GM12864 (cell line): ENCODE results near the gene RNF146.

Experiments used
- DNase-seq: peaks from one replicate; pipeline ENCODE4 v3.0.0-alpha.2; 2011; ENCODE audit warnings: low read depth
- H3K4me3 ChIP-seq: 2 replicates; pipeline ENCODE4 v1.5.1; 2011; ENCODE audit warnings: mild to moderate bottlenecking, low read depth, low read length, control low read depth
- TF ChIP-seq, protein P1 (sequence below): IDR thresholded peaks from 2 replicates; pipeline ENCODE4 v1.5.1; 2011; ENCODE audit warnings: low read depth, mild to moderate bottlenecking, moderate library complexity, low read length, control low read depth, inconsistent platforms; ENCODE audit errors: missing control alignments

Gene RNF146

DNA sequence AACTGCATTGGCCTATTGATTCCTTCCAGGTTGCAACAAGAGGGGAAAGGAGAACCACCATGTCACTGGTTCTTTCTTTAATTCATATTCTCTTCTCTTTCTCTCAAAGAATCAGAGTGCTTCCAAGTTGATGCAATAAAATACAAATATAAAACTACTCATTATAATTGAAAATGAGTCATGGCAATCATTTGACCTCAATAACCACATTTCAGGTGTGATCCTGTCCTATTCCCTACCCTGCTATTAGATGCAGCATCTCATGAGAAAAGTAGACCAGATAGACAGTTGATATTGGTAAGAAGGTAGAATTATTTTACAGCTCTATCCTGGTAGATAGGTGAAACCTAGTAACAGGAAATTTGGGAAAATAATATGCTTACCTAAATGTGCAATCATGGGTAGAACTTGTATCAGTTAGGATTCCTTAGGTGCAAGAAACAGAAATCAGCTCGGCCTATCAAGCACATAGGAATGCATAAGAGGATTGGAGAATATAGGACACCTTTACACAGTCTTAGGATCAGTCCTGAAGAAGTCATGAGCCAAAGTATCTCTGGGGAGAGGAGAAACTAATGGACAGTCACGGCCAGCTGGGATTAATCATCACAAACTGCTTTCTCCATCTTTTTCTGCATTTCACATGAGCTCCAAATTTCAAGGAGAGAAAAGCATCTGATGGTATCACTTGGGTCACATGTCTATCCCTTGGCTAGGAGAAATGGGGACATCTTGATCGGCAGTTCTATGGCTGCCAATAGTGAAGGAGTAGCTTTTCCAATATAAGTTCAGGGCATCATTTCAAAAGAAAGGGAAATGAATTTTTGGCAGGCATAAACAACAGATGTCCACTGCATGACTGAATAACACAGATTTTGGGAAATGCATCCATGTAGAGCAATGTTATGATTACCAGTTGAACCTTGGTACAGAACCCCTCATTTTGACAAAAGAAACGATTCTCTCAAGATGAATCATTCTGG lies 19.3 kb upstream of the RNF146 start:
- no peak for DNase-seq
- H3K4me3 ChIP-seq, result no peak overlapping the region
- TF ChIP-seq, protein P1, sequence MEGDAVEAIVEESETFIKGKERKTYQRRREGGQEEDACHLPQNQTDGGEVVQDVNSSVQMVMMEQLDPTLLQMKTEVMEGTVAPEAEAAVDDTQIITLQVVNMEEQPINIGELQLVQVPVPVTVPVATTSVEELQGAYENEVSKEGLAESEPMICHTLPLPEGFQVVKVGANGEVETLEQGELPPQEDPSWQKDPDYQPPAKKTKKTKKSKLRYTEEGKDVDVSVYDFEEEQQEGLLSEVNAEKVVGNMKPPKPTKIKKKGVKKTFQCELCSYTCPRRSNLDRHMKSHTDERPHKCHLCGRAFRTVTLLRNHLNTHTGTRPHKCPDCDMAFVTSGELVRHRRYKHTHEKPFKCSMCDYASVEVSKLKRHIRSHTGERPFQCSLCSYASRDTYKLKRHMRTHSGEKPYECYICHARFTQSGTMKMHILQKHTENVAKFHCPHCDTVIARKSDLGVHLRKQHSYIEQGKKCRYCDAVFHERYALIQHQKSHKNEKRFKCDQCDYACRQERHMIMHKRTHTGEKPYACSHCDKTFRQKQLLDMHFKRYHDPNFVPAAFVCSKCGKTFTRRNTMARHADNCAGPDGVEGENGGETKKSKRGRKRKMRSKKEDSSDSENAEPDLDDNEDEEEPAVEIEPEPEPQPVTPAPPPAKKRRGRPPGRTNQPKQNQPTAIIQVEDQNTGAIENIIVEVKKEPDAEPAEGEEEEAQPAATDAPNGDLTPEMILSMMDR, result no peak

DNA sequence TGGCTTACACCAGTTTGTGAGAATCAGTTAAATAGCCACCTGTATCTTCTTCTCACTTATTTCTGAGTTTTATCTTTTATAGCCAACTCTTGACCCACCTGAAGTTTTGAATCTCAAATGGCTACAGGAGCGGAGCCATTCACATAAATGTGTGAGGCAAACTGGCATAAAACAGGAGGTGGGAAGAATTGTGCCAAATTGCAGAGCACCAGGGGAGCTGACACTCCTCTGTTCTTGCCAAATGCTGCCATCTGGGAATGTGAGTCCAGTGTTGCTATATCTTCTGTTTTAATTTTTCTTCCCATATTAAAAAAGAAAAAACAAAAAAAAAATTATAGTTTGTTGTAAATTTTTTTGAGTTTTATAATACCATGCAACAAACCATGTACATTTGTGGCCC lies 17.0 kb upstream of the RNF146 start:
- no peak overlapping the region for H3K4me3 ChIP-seq
- TF ChIP-seq, protein P1, result no peak
- no peak for DNase-seq

DNA sequence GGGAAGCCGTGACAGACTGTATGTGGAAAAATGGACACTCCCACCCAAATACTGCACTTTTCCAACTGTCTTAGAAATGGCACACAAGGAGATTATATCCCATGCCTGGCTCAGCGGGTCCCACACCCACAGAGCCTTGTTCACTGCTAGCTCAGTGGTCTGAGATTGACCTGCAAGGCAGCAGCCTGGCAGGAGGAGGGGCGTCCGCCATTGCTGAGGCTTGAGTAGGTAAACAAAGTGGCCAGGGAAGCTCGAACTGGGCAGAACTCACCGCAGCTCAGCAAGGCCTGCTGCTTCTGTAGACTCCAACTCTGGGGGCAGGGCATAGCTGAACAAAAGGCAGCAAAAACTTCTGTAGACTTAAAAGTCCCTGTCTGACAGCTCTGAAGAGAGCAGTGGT lies 11.4 kb upstream of the RNF146 start:
- H3K4me3 ChIP-seq, result no peak overlapping the region
- TF ChIP-seq, protein P1, result no peak
- no peak for DNase-seq

DNA sequence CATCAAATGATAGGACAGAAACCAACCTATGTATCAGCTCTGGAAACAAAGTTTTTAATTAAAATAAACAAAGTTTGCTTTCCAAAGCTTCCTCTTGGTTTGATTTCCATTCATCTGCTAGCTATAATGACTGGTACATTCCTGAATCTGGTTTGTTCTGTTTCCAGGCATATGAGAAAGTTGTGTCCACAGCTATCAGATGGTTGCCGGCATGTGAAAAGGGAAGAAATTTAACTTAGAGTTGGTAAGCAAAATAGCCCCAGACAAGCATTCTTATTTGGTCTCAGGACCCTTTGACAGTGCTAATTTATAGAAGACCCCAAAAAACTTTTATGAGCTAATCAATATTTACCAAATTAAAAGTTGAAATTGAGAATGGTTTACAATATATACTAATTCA lies 3.8 kb upstream of the RNF146 start:
- DNase-seq, result no peak
- TF ChIP-seq, protein P1, result no peak
- H3K4me3 ChIP-seq, result no peak overlapping the region

DNA sequence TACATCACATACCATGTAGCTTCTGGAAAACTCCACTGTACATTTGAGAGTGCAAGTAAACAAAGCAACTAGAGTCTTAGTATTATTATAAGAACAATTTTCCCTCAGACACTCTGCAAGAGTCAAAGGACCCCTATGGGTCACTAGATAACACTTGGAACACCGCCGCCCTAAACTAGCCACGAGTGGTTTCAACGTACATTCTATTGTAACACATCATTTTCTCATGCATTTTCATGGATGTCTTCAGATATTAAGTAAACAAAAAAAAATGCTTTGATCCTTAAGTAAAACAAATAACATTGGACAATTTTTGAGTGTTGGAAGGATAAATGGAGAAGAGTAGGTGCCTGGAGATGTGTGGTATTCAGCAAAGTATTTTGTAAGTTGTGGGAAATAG lies 3.2 kb upstream of the RNF146 start:
- no peak for DNase-seq
- TF ChIP-seq, protein P1, result no peak
- no peak overlapping the region for H3K4me3 ChIP-seq

DNA sequence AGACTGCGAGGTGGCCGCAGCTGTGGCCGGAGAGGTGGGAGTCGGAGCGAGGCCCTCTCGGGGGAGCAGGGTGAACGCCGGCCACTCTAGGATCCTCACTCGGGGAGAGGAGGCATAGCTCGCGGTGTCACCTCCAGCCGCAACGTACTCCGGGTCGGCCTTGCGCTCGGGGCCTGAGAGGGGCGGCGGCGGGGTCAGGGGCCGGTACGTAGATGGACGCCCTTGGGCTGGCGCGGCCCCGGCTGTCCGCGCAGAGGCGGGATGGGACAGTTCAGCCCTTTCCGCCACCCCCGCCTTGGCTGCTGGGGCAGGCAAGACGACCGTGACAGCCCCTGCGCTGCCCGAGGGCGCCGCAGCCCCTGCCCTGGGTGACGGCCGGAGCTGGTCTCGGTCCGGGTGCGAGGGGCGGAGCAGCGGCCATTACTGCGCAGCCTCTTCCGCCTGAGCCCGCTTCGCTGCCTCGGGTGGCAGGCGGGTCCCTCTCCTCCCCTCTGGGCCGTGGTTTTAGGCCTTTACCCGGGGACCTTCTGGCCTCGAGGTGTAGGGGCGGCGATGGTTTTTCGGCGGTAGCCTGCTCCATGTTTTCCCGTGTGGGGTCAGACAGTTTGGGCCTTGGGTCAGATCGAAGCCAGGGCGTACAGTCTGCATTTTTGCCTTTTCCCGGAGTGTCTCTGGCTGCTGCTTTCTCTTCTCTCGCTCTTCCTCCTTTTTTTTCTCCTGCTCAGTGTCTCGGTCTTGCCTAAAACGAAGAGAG lies 405 bp downstream of the RNF146 start:
- H3K4me3 ChIP-seq, result peak overlapping the region; percentile 86
- DNase-seq, result no peak
- TF ChIP-seq, protein P1, result no peak
